Fibroblast of the conjunctiva (primary cell): ENCODE measurements around the gene RFX7.
"Not testable (repeated sequence)": the region's sequence is repeated elsewhere in the genome, so short reads cannot be mapped to it uniquely, and the experiment has no call there.

ENCODE experiments used
- DNase-seq: peaks from one replicate; pipeline ENCODE4 v3.0.0-alpha.2; 2010; ENCODE audit warnings: low read depth

RFX7 gene

GRCh38 chr15:56243163-56244037 lies at the start of gene RFX7:
RFX7 (minus strand) TSS chr15:56243879; CDS start chr15:56243285, 594 bp downstream.
- peak; percentile 44 for DNase-seq

GRCh38 chr15:56292546-56293316 lies 49.1 kb upstream of the RFX7 start:
- no peak for DNase-seq

GRCh38 chr15:56291741-56292140 lies 48.1 kb upstream of the RFX7 start:
- no peak for DNase-seq

GRCh38 chr15:56286213-56286612 lies 42.5 kb upstream of the RFX7 start:
- DNase-seq = no peak

- no peak for DNase-seq
These were observed 37.5 kb upstream of the RFX7 start for GRCh38 chr15:56281145-56281544.

GRCh38 chr15:56273724-56274123 lies 30.0 kb upstream of the RFX7 start:
- DNase-seq = no peak

- no peak for DNase-seq
These were observed 28.8 kb upstream of the RFX7 start for GRCh38 chr15:56272454-56272853.

- not testable (repeated sequence) for DNase-seq
These were observed 22.8 kb upstream of the RFX7 start for GRCh38 chr15:56266465-56266864.

- DNase-seq = no peak
These were observed 18.3 kb upstream of the RFX7 start for GRCh38 chr15:56261854-56262509.

- not testable (repeated sequence) for DNase-seq
These were observed 13.6 kb upstream of the RFX7 start for GRCh38 chr15:56257306-56257705.

GRCh38 chr15:56254265-56254664 lies 10.6 kb upstream of the RFX7 start:
- no peak for DNase-seq

GRCh38 chr15:56252386-56252785 lies 8.7 kb upstream of the RFX7 start:
- no peak for DNase-seq

- no peak for DNase-seq
These were observed 7.8 kb upstream of the RFX7 start for GRCh38 chr15:56251315-56252095.

GRCh38 chr15:56250626-56251025 lies 6.9 kb upstream of the RFX7 start:
- DNase-seq = no peak

- DNase-seq = no peak
These were observed 5.4 kb upstream of the RFX7 start for GRCh38 chr15:56249092-56249491.

GRCh38 chr15:56248311-56248992 lies 4.8 kb upstream of the RFX7 start:
- no peak for DNase-seq

GRCh38 chr15:56247266-56247665 lies 3.6 kb upstream of the RFX7 start:
- no peak for DNase-seq

- peak; percentile 80 for DNase-seq
These were observed 2.5 kb upstream of the RFX7 start for GRCh38 chr15:56245871-56246814.

GRCh38 chr15:56244811-56245576 lies 1.3 kb upstream of the RFX7 start:
- DNase-seq = no peak
